A549 (cell line): ENCODE results near the gene DSCAML1.

Experiments used
- CTCF ChIP-seq: fragments of >200 bp; sonication (Bioruptor Twin); formaldehyde crosslinking; IDR thresholded peaks from 3 replicates; pipeline ENCODE4 v1.5.1; 2016
- GATA3 ChIP-seq: IDR thresholded peaks from 2 replicates; pipeline ENCODE4 v1.6.1; 2012; ENCODE audit warnings: borderline replicate concordance
- POLR2A ChIP-seq: IDR thresholded peaks from 2 replicates; pipeline ENCODE4 v1.6.1; 2012; ENCODE audit warnings: mild to moderate bottlenecking, low read length
- USF2 ChIP-seq: fragments of 450-650 bp; IDR thresholded peaks from 2 replicates; pipeline ENCODE4 v1.6.1; 2014; ENCODE audit warnings: antibody characterized with exemption

- TF ChIP-seq POLR2A = no peak
- TF ChIP-seq CTCF = 0 out of 3 replicates have a peak, but pooled peaks have one; percentile 16
- no peak for TF ChIP-seq USF2
- TF ChIP-seq GATA3 = no peak
Observed at GRCh38 chr11:117621226-117621625, 175.8 kb downstream of the DSCAML1 start.
